Activated CD4-positive, alpha-beta T cell treated with anti-CD3 and anti-CD28 coated beads, Interleukin-2, amount 10 ng/mL, durations not matched to agents 24 days and 14 days (primary cell): ENCODE measurements around the gene NPIPB9. TPM values are rescaled to one million over a fixed set of nuclear protein-coding genes. Genes with fewer than 3 reads are reported as not detected.
"Not testable (repeated sequence)": the region's sequence is repeated elsewhere in the genome, so short reads cannot be mapped to it uniquely, and the experiment has no call there.

ENCODE experiments used
- DNase-seq: peaks from one replicate; pipeline ENCODE4 v3.0.0; 2022
- H3K27ac Mint-ChIP-seq: one replicate; pipeline ENCODE4 v1.8.0; 2022; ENCODE audit warnings: mild to moderate bottlenecking, mixed read lengths
- H3K27me3 Mint-ChIP-seq: one replicate; pipeline ENCODE4 v1.8.0; 2022; ENCODE audit warnings: mixed read lengths
- H3K36me3 Mint-ChIP-seq: one replicate; pipeline ENCODE4 v1.8.0; 2022; ENCODE audit warnings: low read depth, mild to moderate bottlenecking, mixed read lengths
- H3K4me1 Mint-ChIP-seq: one replicate; pipeline ENCODE4 v1.8.0; 2021; ENCODE audit warnings: mixed read lengths
- H3K4me3 Mint-ChIP-seq: one replicate; pipeline ENCODE4 v1.8.0; 2022; ENCODE audit warnings: mild to moderate bottlenecking, moderate library complexity, mixed read lengths
- H3K9me3 Mint-ChIP-seq: one replicate; pipeline ENCODE4 v1.8.0; 2021; ENCODE audit warnings: mixed read lengths
- intact Hi-C: fragments of 100-400 bp; cut with micrococcal nuclease; formaldehyde crosslinking; loops from one replicate; pipeline ENCODE4 v1.15.1; 2023
- total RNA-seq: library from RNA; stranded (reverse); gene quantifications from 2 replicates; pipeline ENCODE4 v1.2.3, GENCODE V29; 2022

NPIPB9 gene
- 3.1 and 3.6 TPM in 2 replicates for total RNA-seq

- H3K27me3 Mint-ChIP-seq, H3K4me1 Mint-ChIP-seq, intact Hi-C loops, H3K4me3 Mint-ChIP-seq, DNase-seq, H3K27ac Mint-ChIP-seq, H3K9me3 Mint-ChIP-seq, H3K36me3 Mint-ChIP-seq: not testable (repeated sequence)
These were observed at the start of gene NPIPB9 for GRCh38 chr16:28751487-28751886. Gene NPIPB9 (plus strand): TSS chr16:28751787.

GRCh38 chr16:28704246-28704645 lies 47.3 kb upstream of the NPIPB9 start:
- H3K4me3 Mint-ChIP-seq, H3K9me3 Mint-ChIP-seq, H3K4me1 Mint-ChIP-seq, H3K36me3 Mint-ChIP-seq, H3K27me3 Mint-ChIP-seq, H3K27ac Mint-ChIP-seq, intact Hi-C loops: not testable (repeated sequence)
- DNase-seq: peak; percentile 52

GRCh38 chr16:28711220-28712083 lies 40.1 kb upstream of the NPIPB9 start, which contains the start of gene EIF3C:
Gene EIF3C (plus strand): TSS chr16:28711464. CDS start chr16:28711687, 223 bp downstream.
- H3K4me1 Mint-ChIP-seq, H3K27me3 Mint-ChIP-seq, H3K9me3 Mint-ChIP-seq, DNase-seq, intact Hi-C loops, H3K36me3 Mint-ChIP-seq, H3K27ac Mint-ChIP-seq: not testable (repeated sequence)
- peak within 1 kb of the TSS; percentile 79 for H3K4me3 Mint-ChIP-seq

GRCh38 chr16:28722852-28723650 lies 28.5 kb upstream of the NPIPB9 start:
- H3K9me3 Mint-ChIP-seq, intact Hi-C loops, H3K27me3 Mint-ChIP-seq, H3K4me3 Mint-ChIP-seq, H3K36me3 Mint-ChIP-seq, H3K4me1 Mint-ChIP-seq, H3K27ac Mint-ChIP-seq: not testable (repeated sequence)
- peak; percentile 47 for DNase-seq

- H3K4me1 Mint-ChIP-seq, H3K36me3 Mint-ChIP-seq, H3K27me3 Mint-ChIP-seq, H3K9me3 Mint-ChIP-seq, intact Hi-C loops, H3K4me3 Mint-ChIP-seq, H3K27ac Mint-ChIP-seq, DNase-seq: not testable (repeated sequence)
These were observed 20.3 kb upstream of the NPIPB9 start for GRCh38 chr16:28731253-28731652.

- H3K4me3 Mint-ChIP-seq, H3K27me3 Mint-ChIP-seq, H3K4me1 Mint-ChIP-seq, DNase-seq, H3K27ac Mint-ChIP-seq, H3K9me3 Mint-ChIP-seq, H3K36me3 Mint-ChIP-seq, intact Hi-C loops: not testable (repeated sequence)
These were observed 19.0 kb upstream of the NPIPB9 start for GRCh38 chr16:28732455-28733124.

GRCh38 chr16:28739787-28740186 lies 11.8 kb upstream of the NPIPB9 start:
- intact Hi-C loops, H3K4me3 Mint-ChIP-seq, H3K27ac Mint-ChIP-seq, H3K36me3 Mint-ChIP-seq, H3K27me3 Mint-ChIP-seq, H3K9me3 Mint-ChIP-seq, H3K4me1 Mint-ChIP-seq: not testable (repeated sequence)
- DNase-seq: peak; percentile 40

- intact Hi-C loops, H3K9me3 Mint-ChIP-seq: not testable (repeated sequence)
These were observed 11.0 kb upstream of the NPIPB9 start for GRCh38 chr16:28740631-28741030.

GRCh38 chr16:28741295-28741694 lies 10.3 kb upstream of the NPIPB9 start:
- intact Hi-C loops, H3K36me3 Mint-ChIP-seq, H3K27ac Mint-ChIP-seq, H3K27me3 Mint-ChIP-seq, H3K4me3 Mint-ChIP-seq, H3K9me3 Mint-ChIP-seq, H3K4me1 Mint-ChIP-seq: not testable (repeated sequence)
- peak; percentile 53 for DNase-seq

More at GRCh38 chr16:28740631-28741030, 11.0 kb upstream of the NPIPB9 start:
- not testable (repeated sequence) for H3K36me3 Mint-ChIP-seq, H3K4me3 Mint-ChIP-seq, H3K4me1 Mint-ChIP-seq, H3K27me3 Mint-ChIP-seq, H3K27ac Mint-ChIP-seq
- peak; percentile 56 for DNase-seq

- H3K27me3 Mint-ChIP-seq, H3K4me3 Mint-ChIP-seq, H3K9me3 Mint-ChIP-seq, H3K4me1 Mint-ChIP-seq, intact Hi-C loops, H3K27ac Mint-ChIP-seq, H3K36me3 Mint-ChIP-seq: not testable (repeated sequence)
- DNase-seq: peak; percentile 48
These were observed 4.8 kb upstream of the NPIPB9 start for GRCh38 chr16:28746618-28747350.

- H3K4me1 Mint-ChIP-seq, H3K27me3 Mint-ChIP-seq, H3K36me3 Mint-ChIP-seq, H3K9me3 Mint-ChIP-seq, intact Hi-C loops: not testable (repeated sequence)
- peak overlapping the region; percentile 74 for H3K4me3 Mint-ChIP-seq
- peak; percentile 91 for DNase-seq
- peak overlapping the region; percentile 29 for H3K27ac Mint-ChIP-seq
These were observed 1.6 kb upstream of the NPIPB9 start for GRCh38 chr16:28749997-28750465.

- H3K36me3 Mint-ChIP-seq, H3K4me1 Mint-ChIP-seq, DNase-seq, H3K4me3 Mint-ChIP-seq, H3K27ac Mint-ChIP-seq, H3K27me3 Mint-ChIP-seq, intact Hi-C loops, H3K9me3 Mint-ChIP-seq: not testable (repeated sequence)
These were observed 1.0 kb upstream of the NPIPB9 start for GRCh38 chr16:28750469-28751067.

- intact Hi-C loops, H3K4me3 Mint-ChIP-seq, H3K9me3 Mint-ChIP-seq, DNase-seq, H3K4me1 Mint-ChIP-seq, H3K36me3 Mint-ChIP-seq, H3K27me3 Mint-ChIP-seq, H3K27ac Mint-ChIP-seq: not testable (repeated sequence)
These were observed 30.1 kb downstream of the NPIPB9 start for GRCh38 chr16:28781697-28782096.
